GM23248 (cell line): Measurements from ENCODE around the gene FTL. TPM values are rescaled to one million over a fixed set of nuclear protein-coding genes. Genes with fewer than 3 reads are reported as not detected.
A peak's percentile ranks its signal among the peaks of the same experiment; 100 is the strongest.

Experiments
- DNase-seq: peaks from one replicate; pipeline ENCODE4 v3.0.0-alpha.2; 2015
- H2AFZ ChIP-seq: fragments of 200-600 bp; sonication (generic); 2 replicates; pipeline ENCODE4 v1.6.1; 2016; ENCODE audit warnings: antibody characterized with exemption
- H3F3A ChIP-seq: fragments of 200-600 bp; sonication (generic); 2 replicates; pipeline ENCODE4 v1.6.1; 2016; ENCODE audit warnings: mild to moderate bottlenecking, antibody characterized with exemption, mixed run types; ENCODE audit not compliant: insufficient read depth
- H3K27ac ChIP-seq: fragments of 200-600 bp; sonication (generic); 2 replicates; pipeline ENCODE4 v1.5.1; 2016; ENCODE audit warnings: mild to moderate bottlenecking
- H3K27me3 ChIP-seq: fragments of 200-600 bp; sonication (generic); replicated peaks from 2 replicates; pipeline ENCODE4 v1.6.1; 2016; ENCODE audit warnings: mild to moderate bottlenecking; ENCODE audit not compliant: insufficient read depth
- H3K36me3 ChIP-seq: fragments of 200-600 bp; sonication (generic); 2 replicates; pipeline ENCODE4 v1.6.1; 2016; ENCODE audit warnings: low read depth, mild to moderate bottlenecking
- H3K4me1 ChIP-seq: fragments of 200-600 bp; sonication (generic); 2 replicates; pipeline ENCODE4 v1.6.1; 2016; ENCODE audit warnings: mild to moderate bottlenecking; ENCODE audit not compliant: insufficient read depth
- H3K4me2 ChIP-seq: fragments of 200-600 bp; sonication (generic); one replicate; pipeline ENCODE4 v1.6.1; 2016; ENCODE audit warnings: mild to moderate bottlenecking; ENCODE audit not compliant: unreplicated experiment
- H3K4me3 ChIP-seq: fragments of 200-600 bp; sonication (generic); 2 replicates; pipeline ENCODE4 v1.5.1; 2016; ENCODE audit warnings: mild to moderate bottlenecking
- H3K79me2 ChIP-seq: fragments of 200-600 bp; sonication (generic); 2 replicates; pipeline ENCODE4 v1.6.1; 2016; ENCODE audit warnings: mild to moderate bottlenecking; ENCODE audit not compliant: insufficient read depth
- H3K9ac ChIP-seq: fragments of 200-600 bp; sonication (generic); 2 replicates; pipeline ENCODE4 v1.6.1; 2016; ENCODE audit warnings: mild to moderate bottlenecking
- H3K9me2 ChIP-seq: fragments of 200-600 bp; sonication (generic); 2 replicates; pipeline ENCODE4 v1.6.1; 2016; ENCODE audit warnings: mixed run types, mild to moderate bottlenecking, moderate library complexity; ENCODE audit not compliant: insufficient read depth
- H3K9me3 ChIP-seq: fragments of 200-600 bp; sonication (generic); one replicate; pipeline ENCODE4 v1.6.1; 2017; ENCODE audit warnings: low read depth
- H4K20me1 ChIP-seq: fragments of 200-600 bp; sonication (generic); 2 replicates; pipeline ENCODE4 v1.6.0; 2016; ENCODE audit not compliant: insufficient read depth
- EZH2 ChIP-seq: fragments of 200-600 bp; sonication (generic); IDR thresholded peaks from 2 replicates; pipeline ENCODE4 v1.6.1; 2018; ENCODE audit warnings: antibody characterized with exemption, mild to moderate bottlenecking; ENCODE audit not compliant: insufficient read depth, poor library complexity, severe bottlenecking
- EZH2phosphoT487 ChIP-seq: fragments of 200-600 bp; sonication (generic); IDR thresholded peaks from 2 replicates; pipeline ENCODE4 v1.6.1; 2018; ENCODE audit warnings: antibody characterized with exemption, moderate library complexity, mild to moderate bottlenecking, low read depth; ENCODE audit not compliant: insufficient read depth
- WGBS, 2 experiments: methylation state at CpG; one replicate each; pipeline ENCODE4 v1.1.6; 2015 to 2017; ENCODE audit warnings: low lambda C conversion rate in 2 of 2, low coverage in 1 of 2; ENCODE audit errors: missing lambda C conversion rate in 2 of 2; 5-methylcytosine and 5-hydroxymethylcytosine counted together
- in situ Hi-C: fragments of 300-500 bp; cut with MboI; formaldehyde crosslinking; loops from 2 replicates; pipeline ENCODE4 v1.15.0; 2020
- polyA plus RNA-seq: library from polyadenylated mRNA; unstranded; fragments of >200 nt; fragmentation: Nextera tagmentation; extraction: Ambion mirVana; gene quantifications from 2 replicates; pipeline ENCODE4 v1.2.1, GENCODE V29; 2016
- total RNA-seq: library from RNA; depleted of rRNA; stranded (reverse); fragments of >200 nt; shearing (Covaris generic); gene quantifications from 2 replicates; pipeline ENCODE4 v1.2.3, GENCODE V29; 2014

The FTL gene
- total and polyA plus RNA-seq, 2 experiments from 2014 or later, result 2,848 to 8,171 TPM

GRCh38 chr19:48997972-48998371, 32.9 kb downstream of the FTL start:
- H3K4me3 ChIP-seq, result no peak overlapping the region
- TF ChIP-seq EZH2phosphoT487, result no peak
- TF ChIP-seq EZH2, result no peak
- DNase-seq, result peak; percentile 74
- H2AFZ ChIP-seq, result no peak overlapping the region
- WGBS, 2 experiments, result 76 to 79% methylated on average over 5 of the region's 5 CpGs
- no peak overlapping the region for H3K4me2 ChIP-seq
- in situ Hi-C loops, result no loop called here
- no peaks in the 10 kb centered on the region for H3K9me3 ChIP-seq
- H3K79me2 ChIP-seq, result peaks cover 65% of the 10 kb centered on the region
- no peaks in the 10 kb centered on the region for H4K20me1 ChIP-seq
- no peaks in the 10 kb centered on the region for H3K27me3 ChIP-seq
- peaks cover 7% of the 10 kb centered on the region; the same call in 1 of the 2 replicates for H3K4me1 ChIP-seq
- H3K27ac ChIP-seq, result no peak overlapping the region
- 0 out of 2 replicates have a peak overlapping the region, but pooled peaks have one; percentile 7 for H3K9ac ChIP-seq
- no peaks in the 10 kb centered on the region for H3K9me2 ChIP-seq
- no peaks in the 10 kb centered on the region; the same call in 1 of the 2 replicates for H3K36me3 ChIP-seq
- H3F3A ChIP-seq, result no peaks in the 10 kb centered on the region

GRCh38 chr19:48999481-49000325, 34.6 kb downstream of the FTL start:
- WGBS, 2 experiments, result 36 to 39% methylated on average over 16 of the region's 16 CpGs
- Histone ChIP-seq H3K27me3 (no peaks in the 10 kb centered on the region), H3K9me2 (no peaks in the 10 kb centered on the region), H3K4me3 (no peak overlapping the region), H3K4me1 (peaks cover 4% of the 10 kb centered on the region; the same call in 1 of the 2 replicates), H2AFZ (no peak overlapping the region), H3K9me3 (no peaks in the 10 kb centered on the region), H3K36me3 (no peaks in the 10 kb centered on the region; the same call in 1 of the 2 replicates), H3K79me2 (peaks cover 54% of the 10 kb centered on the region), H3K4me2 (no peak overlapping the region), H3K9ac (no peak overlapping the region), H3F3A (no peaks in the 10 kb centered on the region), H4K20me1 (no peaks in the 10 kb centered on the region), H3K27ac (no peak overlapping the region)
- in situ Hi-C loops, result no loop called here
- DNase-seq, result peak; percentile 91
- no peak for TF ChIP-seq EZH2phosphoT487
- TF ChIP-seq EZH2, result no peak

- Histone ChIP-seq H3K4me2 (no peak overlapping the region), H3K4me1 (no peaks in the 10 kb centered on the region), H3K27me3 (no peaks in the 10 kb centered on the region), H3K36me3 (peaks cover 3% of the 10 kb centered on the region; the same call in 1 of the 2 replicates), H3K9me3 (no peaks in the 10 kb centered on the region), H3F3A (no peaks in the 10 kb centered on the region), H3K9ac (no peak overlapping the region), H3K9me2 (no peaks in the 10 kb centered on the region), H4K20me1 (no peaks in the 10 kb centered on the region), H3K4me3 (no peak overlapping the region), H3K79me2 (peaks cover 14% of the 10 kb centered on the region; the same call in 1 of the 2 replicates), H2AFZ (no peak overlapping the region), H3K27ac (no peak overlapping the region)
- no peak for DNase-seq
- TF ChIP-seq EZH2phosphoT487, result no peak
- TF ChIP-seq EZH2, result no peak
- 95 to 98% methylated on average over 15 of the region's 15 CpGs for WGBS, 2 experiments
- in situ Hi-C loops, result no loop called here
Measured at GRCh38 chr19:49004133-49004532, 39.0 kb downstream of the FTL start.

- no peaks in the 10 kb centered on the region for H3K9me3 ChIP-seq
- H3K4me2 ChIP-seq, result no peak overlapping the region
- H2AFZ ChIP-seq, result no peak overlapping the region
- H4K20me1 ChIP-seq, result no peaks in the 10 kb centered on the region
- no peak for DNase-seq
- no peaks in the 10 kb centered on the region for H3F3A ChIP-seq
- H3K4me1 ChIP-seq, result no peaks in the 10 kb centered on the region
- H3K27me3 ChIP-seq, result no peaks in the 10 kb centered on the region
- no peak overlapping the region for H3K9ac ChIP-seq
- H3K9me2 ChIP-seq, result no peaks in the 10 kb centered on the region
- TF ChIP-seq EZH2, result no peak
- no peak for TF ChIP-seq EZH2phosphoT487
- H3K4me3 ChIP-seq, result no peak overlapping the region
- H3K36me3 ChIP-seq, result peaks cover 3% of the 10 kb centered on the region; the same call in 1 of the 2 replicates
- in situ Hi-C loops, result no loop called here
- no peak overlapping the region for H3K27ac ChIP-seq
- 93 to 97% methylated on average over 7 of the region's 7 CpGs for WGBS, 2 experiments
- peaks cover 11% of the 10 kb centered on the region; the same call in 1 of the 2 replicates for H3K79me2 ChIP-seq
Measured at GRCh38 chr19:49004964-49005614, 40.0 kb downstream of the FTL start.
